GM12874 (cell line): Measurements from ENCODE around the gene MRPS25.

ENCODE experiments used
- CTCF ChIP-seq: IDR thresholded peaks from 2 replicates; pipeline ENCODE4 v1.5.1; 2011; ENCODE audit warnings: low read depth, mild to moderate bottlenecking, control low read depth, low read length, moderate library complexity; ENCODE audit not compliant: insufficient read depth

The MRPS25 gene

GRCh38 chr3:15094187-15094875, 29.2 kb upstream of the MRPS25 start:
- no peak for TF ChIP-seq CTCF

GRCh38 chr3:15092686-15093085, 27.6 kb upstream of the MRPS25 start:
- TF ChIP-seq CTCF = no peak

- TF ChIP-seq CTCF = no peak
These were observed 26.5 kb upstream of the MRPS25 start for GRCh38 chr3:15091575-15091974.

GRCh38 chr3:15089201-15089600, 24.1 kb upstream of the MRPS25 start:
- no peak for TF ChIP-seq CTCF

- TF ChIP-seq CTCF = no peak
These were observed 21.6 kb upstream of the MRPS25 start for GRCh38 chr3:15086699-15087098.

- TF ChIP-seq CTCF = no peak
These were observed 21.1 kb upstream of the MRPS25 start for GRCh38 chr3:15086263-15086662.

GRCh38 chr3:15083252-15083651, 18.1 kb upstream of the MRPS25 start:
- no peak for TF ChIP-seq CTCF
